Cardiac muscle cell (in vitro differentiated cells and primary cell): ENCODE data around the gene HSD11B1L. TPM values are rescaled to one million over a fixed set of nuclear protein-coding genes. Genes with fewer than 3 reads are reported as not detected.
A peak's percentile ranks its signal among the peaks of the same experiment; 100 is the strongest.

Experiments
- DNase-seq, 2 donors: peaks; one replicate each; pipeline versions ENCODE4 v3.0.0 to v3.0.0-alpha.2; 2010 to 2017; ENCODE audit warnings: low read depth in 1 of 2, low spot score in 1 of 2
- H3K27ac ChIP-seq: fragments of 200-600 bp; sonication (generic); 2 replicates; pipeline ENCODE4 v1.5.1; 2016
- H3K27me3 ChIP-seq: fragments of 200-600 bp; sonication (generic); 2 replicates; pipeline ENCODE4 v1.6.0; 2016; ENCODE audit warnings: control low read depth
- H3K36me3 ChIP-seq: fragments of 200-600 bp; sonication (generic); 2 replicates; pipeline ENCODE4 v1.5.1; 2016; ENCODE audit warnings: control low read depth
- H3K4me1 ChIP-seq: fragments of 200-600 bp; sonication (generic); 2 replicates; pipeline ENCODE4 v1.8.1; 2017; ENCODE audit warnings: low read depth, mild to moderate bottlenecking, mixed run types
- H3K4me3 ChIP-seq: fragments of 200-600 bp; sonication (generic); 2 replicates; pipeline ENCODE4 v1.5.1; 2016; ENCODE audit warnings: mild to moderate bottlenecking
- H3K9me3 ChIP-seq: fragments of 200-600 bp; sonication (generic); 2 replicates; pipeline ENCODE4 v1.5.1; 2017; ENCODE audit warnings: low read depth, mild to moderate bottlenecking, control low read depth
- CTCF ChIP-seq: IDR thresholded peaks from 2 replicates; pipeline ENCODE4 v1.5.1; 2012; ENCODE audit warnings: low read depth, mild to moderate bottlenecking, low read length
- polyA plus RNA-seq: library from polyadenylated mRNA; unstranded; fragments of >200 nt; fragmentation: Nextera tagmentation; extraction: Ambion mirVana; gene quantifications from 2 replicates; pipeline ENCODE4 v1.2.1, GENCODE V29; 2016
- total RNA-seq: library from RNA; depleted of rRNA; stranded (reverse); fragments of >200 nt; gene quantifications from 2 replicates; pipeline ENCODE4 v1.2.3, GENCODE V29; 2016

The HSD11B1L gene
- total and polyA plus RNA-seq, 2 experiments from 2014 or later: 61.9 to 80.5 TPM

GRCh38 chr19:5690125-5690954 lies 9.5 kb downstream of the HSD11B1L start, which contains the start of gene RPL36:
TSS of gene RPL36 (plus strand) at chr19:5690295. CDS start at chr19:5690508, 213 bp downstream.
- H3K4me3 ChIP-seq: peak within 1 kb of the TSS; percentile 69
- H3K9me3 ChIP-seq: no peaks in the 10 kb centered on the region
- DNase-seq: peak; percentile 98
- peak within 1 kb of the TSS; percentile 90 for H3K27ac ChIP-seq
- H3K4me1 ChIP-seq: no peaks in the 10 kb centered on the region
- no peaks in the 10 kb centered on the region for H3K27me3 ChIP-seq
- peaks cover 26% of the 10 kb centered on the region for H3K36me3 ChIP-seq
- peak; percentile 94 for TF ChIP-seq CTCF

GRCh38 chr19:5690955-5691821 lies 10.4 kb downstream of the HSD11B1L start:
- Histone ChIP-seq H3K4me3 (peak overlapping the region; percentile 69), H3K36me3 (peaks cover 29% of the 10 kb centered on the region), H3K27ac (peak overlapping the region; percentile 90), H3K9me3 (no peaks in the 10 kb centered on the region), H3K4me1 (no peaks in the 10 kb centered on the region), H3K27me3 (no peaks in the 10 kb centered on the region)
- no peak for TF ChIP-seq CTCF
- peak in 1 of 2 donors; percentile 73 for DNase-seq

- Histone ChIP-seq H3K9me3 (no peaks in the 10 kb centered on the region), H3K27me3 (no peaks in the 10 kb centered on the region), H3K27ac (peak overlapping the region; percentile 90), H3K36me3 (peaks cover 32% of the 10 kb centered on the region), H3K4me1 (no peaks in the 10 kb centered on the region), H3K4me3 (peak overlapping the region; percentile 69)
- DNase-seq: no peak
- no peak for TF ChIP-seq CTCF
Measured at GRCh38 chr19:5691822-5692722, 11.2 kb downstream of the HSD11B1L start.

- H3K27ac ChIP-seq: no peak overlapping the region
- no peaks in the 10 kb centered on the region for H3K4me1 ChIP-seq
- no peaks in the 10 kb centered on the region for H3K27me3 ChIP-seq
- DNase-seq: no peak
- H3K4me3 ChIP-seq: no peak overlapping the region
- H3K36me3 ChIP-seq: peaks cover 32% of the 10 kb centered on the region
- no peak for TF ChIP-seq CTCF
- H3K9me3 ChIP-seq: no peaks in the 10 kb centered on the region
Measured at GRCh38 chr19:5692723-5693194, 11.9 kb downstream of the HSD11B1L start.
